K562 (cell line): ENCODE data around the gene ASIC1. TPM values are rescaled to one million over a fixed set of nuclear protein-coding genes. Genes with fewer than 3 reads are reported as not detected.

Experiments used
- ADNP ChIP-seq: fragments of 200-800 bp; sonication (Bioruptor generic); IDR thresholded peaks from 2 replicates; pipeline ENCODE4 v1.6.1; 2016; ENCODE audit warnings: missing genetic modification characterization, missing compliant biosample characterization
- DDX20 ChIP-seq: fragments of 450-650 bp; IDR thresholded peaks from 2 replicates; pipeline ENCODE4 v1.6.1; 2016; ENCODE audit warnings: missing genetic modification characterization, low read depth, mild to moderate bottlenecking, missing compliant biosample characterization, moderate library complexity
- EP300 ChIP-seq: IDR thresholded peaks from 2 replicates; pipeline ENCODE4 v1.6.1; 2012; ENCODE audit warnings: low read length, improper control_type of control experiment
- HDAC8 ChIP-seq: fragments of 450-650 bp; IDR thresholded peaks from 2 replicates; pipeline ENCODE4 v1.6.1; 2016; ENCODE audit warnings: mild to moderate bottlenecking, missing genetic modification characterization, moderate library complexity, missing compliant biosample characterization
- HMG20B ChIP-seq: fragments of 250-450 bp; sonication (Bioruptor Pico); IDR thresholded peaks from 2 replicates; pipeline ENCODE4 v1.5.0; 2021; ENCODE audit warnings: mild to moderate bottlenecking
- KHSRP ChIP-seq: fragments of 450-650 bp; IDR thresholded peaks from 2 replicates; pipeline ENCODE4 v1.6.1; 2017
- PHF8 ChIP-seq: fragments of 200-600 bp; sonication (generic); IDR thresholded peaks from 2 replicates; pipeline ENCODE4 v1.6.1; 2012; ENCODE audit warnings: mixed run types, mild to moderate bottlenecking, inconsistent platforms, low read length, moderate library complexity, borderline replicate concordance
- RHOXF2B ChIP-seq: fragments of 250-450 bp; sonication (Bioruptor Pico); conservative IDR thresholded peaks from 2 replicates; pipeline ENCODE4 v1.5.1; 2021
- SMARCC2 ChIP-seq: fragments of 450-650 bp; IDR thresholded peaks from 2 replicates; pipeline ENCODE4 v1.6.1; 2017; ENCODE audit warnings: antibody characterized with exemption, moderate library complexity, mild to moderate bottlenecking, low read depth
- SP1 ChIP-seq: sonication (generic); formaldehyde crosslinking; IDR thresholded peaks from 2 replicates; pipeline ENCODE4 v1.8.1; 2022; ENCODE audit warnings: mild to moderate bottlenecking, missing genetic modification reagents
- ZC3H4 ChIP-seq: sonication (generic); formaldehyde crosslinking; IDR thresholded peaks from 2 replicates; pipeline ENCODE4 v1.9.0; 2021; ENCODE audit warnings: missing genetic modification reagents, borderline replicate concordance
- ZNF174 ChIP-seq: fragments of 250-450 bp; sonication (Bioruptor Pico); IDR thresholded peaks from 2 replicates; pipeline ENCODE4 v1.4.0; 2020; ENCODE audit warnings: mild to moderate bottlenecking
- ZNF408 ChIP-seq: fragments of 250-450 bp; sonication (Bioruptor Pico); IDR thresholded peaks from 2 replicates; pipeline ENCODE4 v1.4.0; 2020; ENCODE audit warnings: low read depth, mild to moderate bottlenecking, moderate library complexity
- ZNF77 ChIP-seq: fragments of 250-450 bp; sonication (Bioruptor Pico); IDR thresholded peaks from 2 replicates; pipeline ENCODE4 v1.5.0; 2020
- polyA plus RNA-seq, 8 experiments: library from polyadenylated mRNA; depleted of rRNA in 4 of 8; stranded (reverse) in 5 of 8; unstranded in 3 of 8; fragments of >200 nt; fragmentation: Nextera tagmentation in 2 of 8; fragmentation: Illumina TruSeq in 1 of 8; extraction: Ambion mirVana in 2 of 8; extraction: Trizol in 1 of 8; gene quantifications; 2 replicates each; pipeline versions ENCODE4 v1.2.1 to v1.2.3, GENCODE V29; 2011 to 2014; ENCODE audit warnings: inconsistent platforms in 1 of 8, missing spikeins in 1 of 8
- total RNA-seq, 7 experiments: library from RNA; depleted of rRNA in 6 of 7; stranded (reverse); fragments of >200 nt in 6 of 7; fragmentation: Illumina TruSeq in 2 of 7; extraction: Trizol in 2 of 7; gene quantifications; 2 replicates each; pipeline versions ENCODE4 v1.2.1 to v1.2.3, GENCODE V29; 2011 to 2021; ENCODE audit warnings: low replicate concordance in 1 of 7
- TF ChIP-seq, protein P1 (sequence below): sonication (generic); formaldehyde crosslinking; IDR thresholded peaks from 2 replicates; pipeline ENCODE4 v1.8.1; 2023; ENCODE audit warnings: missing genetic modification reagents, mild to moderate bottlenecking, borderline replicate concordance
- TF ChIP-seq, protein P2 (sequence below), 3 experiments: IDR thresholded peaks in 2 of 3; conservative IDR thresholded peaks in 1 of 3; 2 replicates each; pipeline ENCODE4 v1.5.1; 2011 to 2012; ENCODE audit warnings: low read length in 3 of 3, mild to moderate bottlenecking in 3 of 3, control low read depth in 2 of 3, improper control_type of control experiment in 1 of 3, inconsistent platforms in 1 of 3, low read depth in 1 of 3, mixed read lengths in 1 of 3, moderate library complexity in 1 of 3; ENCODE audit not compliant: insufficient read depth in 2 of 3

Gene ASIC1
- total and polyA plus RNA-seq, 9 of the 15 experiments (the other 6 are each of a cell fraction or from before 2014, with no cell fraction given): 0.01 to 1.7 (median 0.45) TPM

DNA sequence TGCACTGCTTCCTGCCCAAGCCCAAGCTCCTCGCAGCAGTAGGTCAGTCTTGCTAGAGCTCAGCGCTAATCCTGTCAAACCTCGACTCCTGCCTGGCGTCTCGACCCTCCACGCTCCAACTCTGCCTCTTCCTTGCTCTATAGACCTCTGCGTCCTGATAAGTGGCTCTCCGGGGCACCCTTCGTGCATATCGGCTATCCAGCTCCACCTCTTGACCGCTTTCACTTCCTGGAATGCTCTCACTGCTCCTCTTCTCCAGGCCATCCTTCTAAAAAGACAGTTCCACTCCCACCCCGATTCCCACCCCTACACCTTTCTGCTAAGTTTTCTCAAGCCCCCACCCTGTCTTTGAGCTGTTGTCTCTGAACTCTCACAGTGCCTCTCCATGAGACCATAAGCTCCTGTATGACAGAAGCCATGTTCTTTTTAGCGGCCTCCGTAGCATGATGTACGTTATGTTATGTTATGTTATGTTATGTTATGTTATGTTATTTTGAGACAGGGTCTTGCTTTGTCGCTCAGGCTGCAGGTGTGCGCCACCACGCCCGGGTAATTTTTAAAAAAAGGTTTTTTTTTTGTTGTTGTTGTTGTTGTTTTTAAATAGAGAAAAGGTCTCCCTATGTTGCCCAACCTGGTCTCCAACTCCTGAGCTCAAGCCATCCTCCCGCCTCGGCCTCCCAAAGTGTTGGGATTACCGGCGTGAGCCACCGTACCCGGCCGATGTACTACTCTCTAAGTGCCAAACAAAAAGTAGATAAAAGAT is 55.2 kb downstream of the ASIC1 start (continued):
- TF ChIP-seq, protein P1, sequence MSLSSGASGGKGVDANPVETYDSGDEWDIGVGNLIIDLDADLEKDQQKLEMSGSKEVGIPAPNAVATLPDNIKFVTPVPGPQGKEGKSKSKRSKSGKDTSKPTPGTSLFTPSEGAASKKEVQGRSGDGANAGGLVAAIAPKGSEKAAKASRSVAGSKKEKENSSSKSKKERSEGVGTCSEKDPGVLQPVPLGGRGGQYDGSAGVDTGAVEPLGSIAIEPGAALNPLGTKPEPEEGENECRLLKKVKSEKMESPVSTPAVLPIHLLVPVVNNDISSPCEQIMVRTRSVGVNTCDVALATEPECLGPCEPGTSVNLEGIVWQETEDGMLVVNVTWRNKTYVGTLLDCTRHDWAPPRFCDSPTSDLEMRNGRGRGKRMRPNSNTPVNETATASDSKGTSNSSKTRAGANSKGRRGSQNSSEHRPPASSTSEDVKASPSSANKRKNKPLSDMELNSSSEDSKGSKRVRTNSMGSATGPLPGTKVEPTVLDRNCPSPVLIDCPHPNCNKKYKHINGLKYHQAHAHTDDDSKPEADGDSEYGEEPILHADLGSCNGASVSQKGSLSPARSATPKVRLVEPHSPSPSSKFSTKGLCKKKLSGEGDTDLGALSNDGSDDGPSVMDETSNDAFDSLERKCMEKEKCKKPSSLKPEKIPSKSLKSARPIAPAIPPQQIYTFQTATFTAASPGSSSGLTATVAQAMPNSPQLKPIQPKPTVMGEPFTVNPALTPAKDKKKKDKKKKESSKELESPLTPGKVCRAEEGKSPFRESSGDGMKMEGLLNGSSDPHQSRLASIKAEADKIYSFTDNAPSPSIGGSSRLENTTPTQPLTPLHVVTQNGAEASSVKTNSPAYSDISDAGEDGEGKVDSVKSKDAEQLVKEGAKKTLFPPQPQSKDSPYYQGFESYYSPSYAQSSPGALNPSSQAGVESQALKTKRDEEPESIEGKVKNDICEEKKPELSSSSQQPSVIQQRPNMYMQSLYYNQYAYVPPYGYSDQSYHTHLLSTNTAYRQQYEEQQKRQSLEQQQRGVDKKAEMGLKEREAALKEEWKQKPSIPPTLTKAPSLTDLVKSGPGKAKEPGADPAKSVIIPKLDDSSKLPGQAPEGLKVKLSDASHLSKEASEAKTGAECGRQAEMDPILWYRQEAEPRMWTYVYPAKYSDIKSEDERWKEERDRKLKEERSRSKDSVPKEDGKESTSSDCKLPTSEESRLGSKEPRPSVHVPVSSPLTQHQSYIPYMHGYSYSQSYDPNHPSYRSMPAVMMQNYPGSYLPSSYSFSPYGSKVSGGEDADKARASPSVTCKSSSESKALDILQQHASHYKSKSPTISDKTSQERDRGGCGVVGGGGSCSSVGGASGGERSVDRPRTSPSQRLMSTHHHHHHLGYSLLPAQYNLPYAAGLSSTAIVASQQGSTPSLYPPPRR (CRISPR knock-in tag): no peak
- TF ChIP-seq ZC3H4 (no peak), ADNP (tag) (no peak), PHF8 (peak; percentile 47; the same call in 1 of the 2 replicates), DDX20 (tag) (no peak), EP300 (no peak), RHOXF2B (CRISPR knock-in tag) (no peak), ZNF408 (CRISPR knock-in tag) (no peak), SP1 (CRISPR knock-in tag) (no peak), HDAC8 (tag) (no peak), ZNF174 (CRISPR knock-in tag) (no peak), ZNF77 (CRISPR knock-in tag) (no peak), HMG20B (no peak), KHSRP (no peak), SMARCC2 (no peak)
- TF ChIP-seq, protein P2, sequence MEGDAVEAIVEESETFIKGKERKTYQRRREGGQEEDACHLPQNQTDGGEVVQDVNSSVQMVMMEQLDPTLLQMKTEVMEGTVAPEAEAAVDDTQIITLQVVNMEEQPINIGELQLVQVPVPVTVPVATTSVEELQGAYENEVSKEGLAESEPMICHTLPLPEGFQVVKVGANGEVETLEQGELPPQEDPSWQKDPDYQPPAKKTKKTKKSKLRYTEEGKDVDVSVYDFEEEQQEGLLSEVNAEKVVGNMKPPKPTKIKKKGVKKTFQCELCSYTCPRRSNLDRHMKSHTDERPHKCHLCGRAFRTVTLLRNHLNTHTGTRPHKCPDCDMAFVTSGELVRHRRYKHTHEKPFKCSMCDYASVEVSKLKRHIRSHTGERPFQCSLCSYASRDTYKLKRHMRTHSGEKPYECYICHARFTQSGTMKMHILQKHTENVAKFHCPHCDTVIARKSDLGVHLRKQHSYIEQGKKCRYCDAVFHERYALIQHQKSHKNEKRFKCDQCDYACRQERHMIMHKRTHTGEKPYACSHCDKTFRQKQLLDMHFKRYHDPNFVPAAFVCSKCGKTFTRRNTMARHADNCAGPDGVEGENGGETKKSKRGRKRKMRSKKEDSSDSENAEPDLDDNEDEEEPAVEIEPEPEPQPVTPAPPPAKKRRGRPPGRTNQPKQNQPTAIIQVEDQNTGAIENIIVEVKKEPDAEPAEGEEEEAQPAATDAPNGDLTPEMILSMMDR (IDR thresholded peaks at IDR 0.05 in 2 of 3, conservative IDR thresholded peaks at IDR 0.05 in 1 of 3; ENCODE audit: insufficient read depth in 2 of 3, low read depth in 1 of 3, low read length in 3 of 3): peak in 1 of 3 experiments; percentile 22; a peak in 2 of 6 replicates
